ENCODE data around the gene CLINT1.

The CLINT1 gene

GRCh38 chr5:157758706-157759105 lies 100.2 kb downstream of the CLINT1 start:
- DNase-seq (ENCODE audit: low read depth), result no peak

GRCh38 chr5:157756122-157756521 lies 102.8 kb downstream of the CLINT1 start:
- no peak for DNase-seq (ENCODE audit: low read depth)

GRCh38 chr5:157750320-157750719 lies 108.6 kb downstream of the CLINT1 start:
- DNase-seq (ENCODE audit: low read depth), result peak; percentile 74

GRCh38 chr5:157749462-157749799 lies 109.5 kb downstream of the CLINT1 start:
- no peak for DNase-seq (ENCODE audit: low read depth)

GRCh38 chr5:157748760-157749461 lies 110.0 kb downstream of the CLINT1 start:
- DNase-seq (ENCODE audit: low read depth), result peak; percentile 91

GRCh38 chr5:157747766-157748700 lies 110.9 kb downstream of the CLINT1 start:
- DNase-seq (ENCODE audit: low read depth), result peak; percentile 54

GRCh38 chr5:157747173-157747740 lies 111.7 kb downstream of the CLINT1 start:
- no peak for DNase-seq (ENCODE audit: low read depth)

- no peak for DNase-seq (ENCODE audit: low read depth)
Measured at GRCh38 chr5:157745041-157745456, 113.9 kb downstream of the CLINT1 start.

GRCh38 chr5:157744051-157745011 lies 114.6 kb downstream of the CLINT1 start:
- no peak for DNase-seq (ENCODE audit: low read depth)

- DNase-seq (ENCODE audit: low read depth), result peak; percentile 77
Measured at GRCh38 chr5:157743163-157744050, 115.5 kb downstream of the CLINT1 start, which contains the start of gene LSM11. TSS of gene LSM11 (plus strand) at chr5:157743712. CDS start at chr5:157743751, 39 bp downstream.

GRCh38 chr5:157741131-157741530 lies 117.8 kb downstream of the CLINT1 start:
- no peak for DNase-seq (ENCODE audit: low read depth)

GRCh38 chr5:157740229-157740610 lies 118.7 kb downstream of the CLINT1 start:
- DNase-seq (ENCODE audit: low read depth), result no peak

GRCh38 chr5:157739388-157740228 lies 119.3 kb downstream of the CLINT1 start:
- no peak for DNase-seq (ENCODE audit: low read depth)

- DNase-seq (ENCODE audit: low read depth), result no peak
Measured at GRCh38 chr5:157735991-157736390, 123.0 kb downstream of the CLINT1 start.
